NCI-H345 treated with DMSO at 0.1 percent for 48 hours (cell line): Measurements from ENCODE around the gene TMEM30A.

Experiments used
- DNase-seq: peaks from one replicate; lab custom pipeline; 2025; ENCODE audit not compliant: unreplicated experiment; lab: John Stamatoyannopoulos, UW

TMEM30A gene

GRCh38 chr6:75292555-75292954, 8.0 kb upstream of the TMEM30A start:
- no peak for DNase-seq

- no peak for DNase-seq
Observed at GRCh38 chr6:75291744-75292143, 7.2 kb upstream of the TMEM30A start.

GRCh38 chr6:75291331-75291730, 6.7 kb upstream of the TMEM30A start:
- DNase-seq = no peak

DNA sequence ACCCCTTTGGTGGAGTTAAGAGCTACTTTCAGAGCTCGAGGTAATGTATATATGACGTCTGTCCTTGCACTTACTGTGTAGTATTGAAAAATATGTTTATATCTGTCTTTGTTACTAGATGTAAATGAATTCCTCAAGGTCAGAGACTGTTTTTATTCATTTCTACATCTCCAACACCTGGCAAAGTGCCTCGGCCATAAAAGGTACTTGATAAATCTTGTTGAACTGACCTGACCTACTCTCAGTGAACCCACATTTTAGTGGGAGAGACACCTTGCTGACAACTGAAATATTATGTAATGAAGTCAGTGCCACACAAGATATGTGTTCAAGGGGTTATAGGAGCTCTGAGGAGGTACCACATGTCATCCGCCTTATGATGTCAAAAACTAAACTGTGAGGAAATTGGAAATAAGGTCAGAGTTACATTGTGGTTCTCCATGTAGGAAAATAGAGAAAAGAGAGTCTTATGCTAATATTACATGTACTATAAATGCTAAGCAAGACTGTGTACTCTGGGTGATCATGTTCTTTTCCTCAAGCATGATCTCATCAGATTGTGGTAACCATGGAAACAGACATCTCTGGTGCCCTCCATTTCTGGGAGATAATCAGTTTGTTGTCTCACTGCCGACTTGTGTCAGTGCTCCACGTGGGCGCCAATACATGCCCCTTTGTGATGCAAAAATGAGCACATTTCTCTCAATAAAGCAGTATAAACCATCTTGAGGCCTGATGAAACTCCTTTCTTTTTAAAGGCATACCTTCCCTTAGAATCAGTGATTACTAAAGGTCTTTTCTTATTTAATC, 5.7 kb upstream of the TMEM30A start:
- DNase-seq = no peak

DNA sequence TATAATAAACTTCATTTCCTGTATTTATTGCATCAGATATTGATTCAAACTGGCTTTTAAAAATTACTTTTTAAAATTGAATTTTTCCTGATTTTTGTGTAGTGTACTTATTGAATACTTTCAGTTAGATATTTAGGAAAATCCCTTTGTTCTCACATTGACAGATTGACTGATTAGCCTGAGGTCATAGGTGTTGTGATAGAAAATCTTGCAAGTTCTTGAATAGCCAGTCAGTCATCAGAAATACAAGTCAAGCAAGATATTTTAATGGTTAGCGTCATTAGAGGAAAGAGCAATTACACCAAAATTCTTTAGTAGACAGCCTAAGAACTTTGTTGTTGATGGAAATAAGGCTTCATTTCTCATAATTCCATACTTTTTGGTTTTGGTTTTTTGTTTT, 3.4 kb upstream of the TMEM30A start:
- no peak for DNase-seq

- no peak for DNase-seq
Observed at GRCh38 chr6:75287424-75287823, 2.8 kb upstream of the TMEM30A start.

- DNase-seq = no peak
Observed at GRCh38 chr6:75286955-75287354, 2.4 kb upstream of the TMEM30A start.

GRCh38 chr6:75285283-75285639, 669 bp upstream of the TMEM30A start:
- DNase-seq = peak; percentile 17

DNA sequence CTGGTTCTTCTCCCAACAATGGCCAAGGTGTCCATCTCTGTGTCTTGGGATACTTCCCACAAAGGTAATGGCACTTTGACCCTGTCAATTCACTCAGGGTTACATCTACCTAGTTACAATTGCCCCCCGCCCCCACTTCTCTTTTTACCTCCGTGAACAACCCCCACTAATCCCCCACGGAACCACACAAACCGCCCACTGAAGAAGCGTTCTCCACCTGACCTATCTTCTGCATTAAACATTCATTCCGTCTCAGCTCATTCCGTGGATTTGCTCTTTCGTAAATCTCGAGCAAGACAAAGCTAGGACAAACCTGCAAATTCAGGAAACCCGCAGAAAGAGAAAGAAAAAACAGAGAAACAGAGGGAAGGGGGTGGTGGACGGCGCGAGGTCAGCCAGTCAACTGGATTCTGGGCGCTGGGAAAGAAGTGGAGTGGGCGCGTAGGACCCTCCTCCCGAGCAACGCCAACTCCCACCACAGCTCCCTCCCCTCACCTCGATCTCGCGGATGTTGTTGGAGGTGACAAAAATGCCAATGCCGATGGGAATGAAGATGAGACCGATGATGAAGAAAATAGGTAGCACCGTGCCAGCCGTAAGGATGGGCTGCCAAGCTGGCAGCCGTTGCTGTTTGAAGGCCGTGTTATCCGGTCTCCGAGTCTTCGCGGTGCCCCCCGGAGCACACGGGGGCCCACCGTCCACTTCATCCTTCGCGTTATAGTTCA, 523 bp downstream of the TMEM30A start:
- no peak for DNase-seq

DNA sequence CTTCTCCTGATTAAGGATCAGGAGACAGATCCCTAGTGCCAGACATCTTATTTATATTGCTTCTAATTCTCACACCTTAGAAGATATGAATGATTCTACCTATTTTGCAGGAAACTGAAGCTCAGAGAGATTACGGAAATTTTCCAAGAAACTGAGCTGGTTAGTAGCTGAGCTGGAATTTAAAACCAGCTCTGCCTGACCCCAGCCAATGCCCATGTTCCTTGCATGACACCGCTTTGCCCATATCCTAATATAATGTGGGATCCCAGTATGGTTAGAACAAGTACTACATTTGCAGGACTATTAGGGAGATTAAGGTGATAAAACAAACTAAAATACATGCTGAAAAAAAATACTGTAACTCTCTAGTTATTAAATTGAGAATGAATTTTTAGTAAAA, 1.9 kb downstream of the TMEM30A start:
- DNase-seq = no peak

- DNase-seq = no peak
Observed at GRCh38 chr6:75281653-75282052, 2.9 kb downstream of the TMEM30A start.

DNA sequence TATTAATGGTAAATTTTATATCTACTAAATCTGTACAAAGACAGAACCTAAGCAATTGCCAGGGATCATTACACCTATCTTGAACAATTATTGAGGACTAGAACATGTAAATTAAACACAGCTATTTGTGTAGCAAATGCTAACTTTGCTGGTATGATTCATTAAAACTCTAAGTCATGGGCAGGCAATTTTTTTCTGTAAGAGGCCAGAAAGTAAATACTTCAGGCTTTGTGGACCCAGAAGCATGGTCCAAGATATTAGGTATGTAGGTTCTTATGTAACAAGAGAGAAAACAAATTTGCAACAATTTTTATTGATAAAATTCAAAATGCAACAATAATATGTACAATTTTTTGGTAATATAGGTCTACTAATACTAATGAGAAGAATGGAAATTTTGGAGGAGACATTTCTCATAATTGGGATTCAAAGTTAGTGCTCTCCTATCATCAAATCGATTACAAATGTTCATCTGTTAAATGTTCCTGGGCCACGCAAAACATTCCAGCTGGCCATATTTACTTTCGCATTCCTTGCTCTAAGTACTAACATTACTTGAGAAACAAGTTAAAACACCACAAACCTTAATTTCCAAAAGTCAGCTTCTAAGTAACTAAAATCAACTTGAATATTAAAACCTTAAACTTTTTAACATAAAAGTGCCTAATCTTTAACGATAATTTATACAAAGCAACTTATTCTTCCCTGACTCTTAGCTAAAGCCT, 4.3 kb downstream of the TMEM30A start:
- DNase-seq = no peak

- DNase-seq = no peak
Observed at GRCh38 chr6:75279418-75279817, 5.2 kb downstream of the TMEM30A start.

- no peak for DNase-seq
Observed at GRCh38 chr6:75278474-75279077, 6.0 kb downstream of the TMEM30A start.

- no peak for DNase-seq
Observed at GRCh38 chr6:75275067-75275466, 9.5 kb downstream of the TMEM30A start.

GRCh38 chr6:75273009-75273408, 11.6 kb downstream of the TMEM30A start:
- DNase-seq = no peak

DNA sequence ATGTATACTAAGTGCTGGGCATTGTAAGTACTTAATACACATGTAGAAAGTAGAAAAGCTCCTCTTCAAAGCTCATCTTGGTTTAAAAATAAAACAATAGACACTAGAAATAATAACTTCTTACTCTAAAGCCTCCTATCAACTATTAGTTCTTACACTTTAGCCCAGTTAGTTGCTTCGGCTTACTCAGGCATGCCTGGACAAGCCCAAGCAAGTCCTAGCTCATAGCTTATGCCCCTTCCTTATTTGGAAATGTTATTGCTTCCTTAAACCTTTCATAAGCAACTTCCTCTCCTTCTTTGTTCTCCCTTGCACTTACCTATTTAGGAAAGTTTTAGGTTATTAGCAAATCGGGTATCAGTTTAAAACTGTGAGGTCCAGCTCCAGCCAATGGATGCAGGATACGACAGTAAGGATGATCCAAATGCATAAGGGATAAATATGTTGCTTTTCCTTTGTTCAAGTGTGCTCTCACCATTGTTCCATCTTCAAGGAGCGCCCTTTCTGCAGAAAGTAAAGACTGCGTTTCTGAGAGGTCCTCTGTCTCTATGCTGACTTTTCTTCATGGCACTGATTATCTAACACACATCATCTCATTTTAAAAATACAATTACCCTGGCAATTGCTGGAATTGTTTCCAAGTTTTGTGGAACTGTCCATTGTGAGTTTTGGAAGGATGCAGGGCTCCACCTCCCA, 12.3 kb downstream of the TMEM30A start:
- DNase-seq = no peak

- DNase-seq = no peak
Observed at GRCh38 chr6:75268988-75269354, 15.6 kb downstream of the TMEM30A start.

- no peak for DNase-seq
Observed at GRCh38 chr6:75268121-75268987, 16.2 kb downstream of the TMEM30A start.

GRCh38 chr6:75267461-75267860, 17.1 kb downstream of the TMEM30A start:
- no peak for DNase-seq
